ENCODE measurements around the gene NKX6-2. TPM values are rescaled to one million over a fixed set of nuclear protein-coding genes. Genes with fewer than 3 reads are reported as not detected.

The NKX6-2 gene
- total RNA-seq, 4 donors from 2014 or later, result not detected

DNA sequence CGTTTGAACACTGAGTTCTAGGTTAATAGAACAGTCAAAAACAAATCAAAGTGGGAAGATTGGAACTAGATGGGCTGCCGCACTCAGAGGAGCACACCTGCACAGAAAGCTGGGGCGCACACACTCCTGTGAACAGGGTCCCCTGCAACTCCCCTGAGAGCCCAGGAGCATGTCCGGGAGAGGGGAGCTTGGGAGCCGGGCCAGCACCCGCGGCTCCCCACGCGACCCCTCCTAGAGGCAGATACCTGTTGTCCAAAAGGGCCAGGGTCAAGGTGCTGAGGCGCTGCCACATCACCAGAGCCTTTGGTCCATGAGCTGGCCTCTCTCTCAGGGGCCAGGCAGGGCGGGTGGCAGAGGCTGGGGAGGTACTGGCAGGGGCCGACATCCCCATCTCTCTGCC, 5.6 kb downstream of the NKX6-2 start:
- TF ChIP-seq CTCF (IDR thresholded peaks at IDR 0.05; ENCODE audit: low read depth), result no peak

DNA sequence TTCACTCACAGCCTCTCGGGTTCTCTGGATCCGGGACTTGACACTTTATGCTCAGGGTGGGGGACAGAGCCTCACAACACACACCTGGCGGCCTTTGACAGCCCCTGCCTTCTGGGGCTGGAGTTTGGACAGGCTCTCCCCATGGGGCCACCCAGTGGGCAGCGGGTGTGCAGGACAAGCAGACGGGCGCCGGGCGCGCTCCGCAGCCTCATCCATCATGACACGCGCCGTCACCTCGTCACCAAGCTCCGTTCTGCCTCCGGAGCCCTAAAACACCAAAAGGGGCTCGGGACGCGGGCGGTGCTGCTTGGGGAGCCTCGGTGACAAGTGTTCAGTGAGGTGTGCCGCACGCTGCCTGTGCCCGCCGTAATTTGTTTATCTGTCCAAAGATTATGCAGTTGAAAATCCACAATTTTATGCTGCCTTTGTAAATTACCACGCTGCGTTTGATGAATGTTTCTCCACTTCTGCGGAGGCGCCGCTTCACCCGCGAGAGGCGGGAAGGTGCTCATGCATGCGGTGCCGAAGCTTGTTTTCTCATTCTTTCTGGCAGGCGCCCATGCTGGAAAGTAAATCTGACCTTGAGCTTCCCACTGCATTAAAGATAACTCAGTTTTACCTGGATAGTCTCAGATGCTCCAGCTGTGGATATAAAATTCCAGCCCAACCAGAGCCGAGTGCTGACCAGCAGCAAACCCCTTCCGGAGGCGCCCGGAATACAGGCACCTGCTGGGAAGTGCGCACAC, 6.2 kb downstream of the NKX6-2 start:
- no peak for TF ChIP-seq CTCF (IDR thresholded peaks at IDR 0.05; ENCODE audit: low read depth)

DNA sequence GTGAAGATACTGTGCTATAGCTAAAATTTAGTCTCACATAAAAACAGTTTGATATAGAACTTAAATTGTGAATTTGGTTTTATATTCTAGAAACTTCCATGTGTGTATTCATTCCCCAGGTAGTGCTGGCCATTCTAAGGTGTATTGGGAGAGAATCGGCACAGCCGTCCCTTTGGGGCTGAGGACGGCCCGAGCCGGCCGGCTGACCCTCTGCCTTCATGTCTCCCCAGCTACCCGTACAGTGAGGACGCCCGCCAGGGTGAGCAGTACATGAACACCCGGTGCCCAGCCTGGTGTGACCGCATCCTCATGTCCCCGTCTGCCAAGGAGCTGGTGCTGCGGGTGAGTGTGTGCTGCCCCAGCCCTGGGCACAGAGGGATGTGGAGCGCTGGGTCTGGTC, 8.5 kb downstream of the NKX6-2 start:
- no peak for TF ChIP-seq CTCF (IDR thresholded peaks at IDR 0.05; ENCODE audit: low read depth)

GRCh38 chr10:132776821-132777220, 9.1 kb downstream of the NKX6-2 start:
- TF ChIP-seq CTCF (IDR thresholded peaks at IDR 0.05; ENCODE audit: low read depth), result no peak

- TF ChIP-seq CTCF (IDR thresholded peaks at IDR 0.05; ENCODE audit: low read depth), result no peak
These were observed 9.8 kb downstream of the NKX6-2 start for GRCh38 chr10:132776186-132776585.

DNA sequence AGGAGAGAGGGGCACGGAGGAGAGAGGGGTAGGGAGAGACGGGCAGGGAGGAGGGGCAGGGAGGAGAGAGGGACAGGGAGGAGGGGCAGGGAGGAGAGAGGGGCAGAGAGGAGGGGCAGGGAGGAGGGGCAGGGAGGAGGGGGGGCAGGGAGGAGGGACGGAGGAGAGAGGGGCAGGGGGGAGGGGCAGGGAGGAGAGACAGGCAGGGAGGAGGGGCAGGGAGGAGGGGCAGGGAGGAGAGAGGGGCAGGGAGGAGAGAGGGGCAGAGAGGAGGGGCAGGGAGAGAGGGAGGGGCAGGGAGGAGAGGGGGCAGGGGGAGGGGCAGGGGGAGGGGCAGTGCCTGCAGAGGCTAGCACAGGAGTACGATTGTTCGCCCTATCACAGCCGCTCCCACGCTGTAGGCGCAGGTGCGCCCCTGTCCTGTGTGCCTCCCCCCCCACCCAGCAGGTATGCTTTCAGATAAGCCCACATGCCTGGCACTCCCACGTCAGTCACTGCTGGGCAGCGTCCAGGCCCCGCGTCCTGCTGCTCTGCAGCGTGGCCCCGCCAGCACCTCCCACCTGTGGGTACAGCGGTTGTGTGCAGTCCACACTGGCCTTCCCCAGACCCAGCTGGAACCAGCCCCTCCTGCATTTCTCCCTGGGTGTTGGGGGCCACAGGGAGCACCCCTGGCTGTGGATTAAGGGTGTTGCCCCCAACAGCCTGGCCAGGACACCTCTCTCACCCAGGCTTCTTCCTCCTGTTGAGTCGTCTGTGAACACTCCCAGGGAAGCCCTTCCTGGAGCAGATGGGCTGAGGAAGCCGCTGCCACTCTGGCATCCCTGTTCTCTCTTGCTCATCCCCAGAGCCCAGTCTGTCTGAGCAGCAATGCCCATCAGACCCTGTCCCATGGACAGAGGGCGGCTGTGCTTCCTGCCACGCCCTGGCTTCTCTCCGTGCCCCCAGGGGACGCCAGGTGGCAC, 10.8 kb downstream of the NKX6-2 start:
- no peak for TF ChIP-seq CTCF (IDR thresholded peaks at IDR 0.05; ENCODE audit: low read depth)

Measured in subcutaneous adipose tissue (tissue), 4 donors.